WTC11 (cell line): ENCODE data around the gene NEURL2.

ENCODE experiments used
- ATF2 ChIP-seq: sonication (generic); formaldehyde crosslinking; IDR thresholded peaks from 2 replicates; pipeline ENCODE4 v1.8.1; 2022; ENCODE audit warnings: low read depth, missing genetic modification reagents, borderline replicate concordance
- CTCF ChIP-seq: fragments of 200-600 bp; IDR thresholded peaks from 2 replicates; pipeline ENCODE4 v1.8.0; 2022; ENCODE audit warnings: antibody characterized with exemption
- FOXP1 ChIP-seq: sonication (generic); formaldehyde crosslinking; IDR thresholded peaks from 2 replicates; pipeline ENCODE4 v1.8.0; 2022; ENCODE audit warnings: missing genetic modification reagents, mild to moderate bottlenecking, moderate library complexity, borderline replicate concordance

- TF ChIP-seq FOXP1 (CRISPR knock-in tag) (no peak), ATF2 (CRISPR knock-in tag) (no peak), CTCF (no peak)
These were observed 30.3 kb downstream of the NEURL2 start for GRCh38 chr20:45860560-45861220.
